Liver (tissue), 9 donors: ENCODE results near the gene TTF1. TPM values are rescaled to one million over a fixed set of nuclear protein-coding genes. Genes with fewer than 3 reads are reported as not detected.

Source experiments
- DNase-seq: peaks from one replicate; pipeline ENCODE4 v3.0.0-alpha.2; 2017; ENCODE audit warnings: low spot score
- H3K27ac ChIP-seq, 2 donors: one replicate each; pipeline ENCODE4 v1.7.0; 2013; ENCODE audit warnings: inconsistent platforms in 2 of 2, low read length in 2 of 2, control low read depth in 1 of 2, low read depth in 1 of 2, mild to moderate bottlenecking in 1 of 2
- H3K27me3 ChIP-seq, 4 donors: one replicate each; pipeline versions ENCODE4 v1.6.1 to v1.7.0; 2013; ENCODE audit warnings: low read length in 3 of 4, inconsistent platforms in 1 of 4, mild to moderate bottlenecking in 1 of 4, moderate library complexity in 1 of 4; ENCODE audit not compliant: control insufficient read depth in 4 of 4, insufficient read depth in 4 of 4
- H3K36me3 ChIP-seq, 4 donors: one replicate each; pipeline versions ENCODE4 v1.6.1 to v1.7.0; 2013; ENCODE audit warnings: low read length in 3 of 4, mild to moderate bottlenecking in 3 of 4, low read depth in 1 of 4, moderate library complexity in 1 of 4; ENCODE audit not compliant: control insufficient read depth in 4 of 4, insufficient read depth in 3 of 4
- H3K4me1 ChIP-seq, 4 donors: one replicate each; pipeline versions ENCODE4 v1.6.1 to v1.7.0; 2013; ENCODE audit warnings: low read length in 3 of 4, mild to moderate bottlenecking in 3 of 4, moderate library complexity in 1 of 4; ENCODE audit not compliant: control insufficient read depth in 4 of 4, insufficient read depth in 4 of 4
- H3K4me3 ChIP-seq, 3 donors: one replicate each; pipeline versions ENCODE4 v1.6.1 to v1.7.0; 2013; ENCODE audit warnings: low read length in 3 of 3, control low read depth in 1 of 3, low read depth in 1 of 3, mild to moderate bottlenecking in 1 of 3
- H3K9ac ChIP-seq, 2 donors: one replicate each; pipeline ENCODE4 v1.7.0; 2013; ENCODE audit warnings: low read length in 2 of 2, mild to moderate bottlenecking in 2 of 2, moderate library complexity in 2 of 2, control low read depth in 1 of 2, low read depth in 1 of 2
- H3K9me3 ChIP-seq, 4 donors: one replicate each; pipeline versions ENCODE4 v1.6.1 to v1.7.0; 2013; ENCODE audit warnings: low read length in 3 of 4; ENCODE audit not compliant: control insufficient read depth in 4 of 4
- EGR1 ChIP-seq, 2 donors: IDR thresholded peaks; 2 replicates each; pipeline ENCODE4 v1.6.1; 2016 to 2018; ENCODE audit warnings: antibody characterized with exemption in 2 of 2, low read depth in 2 of 2
- FOXA1 ChIP-seq: IDR thresholded peaks from 2 replicates; pipeline ENCODE4 v1.6.1; 2016; ENCODE audit warnings: antibody characterized with exemption
- FOXA2 ChIP-seq: IDR thresholded peaks from 2 replicates; pipeline ENCODE4 v1.6.1; 2016; ENCODE audit warnings: antibody characterized with exemption
- GABPA ChIP-seq, 2 donors: IDR thresholded peaks in 1 of 2; conservative IDR thresholded peaks in 1 of 2; 2 replicates each; pipeline ENCODE4 v1.6.1; 2016; ENCODE audit warnings: antibody characterized with exemption in 2 of 2, mild to moderate bottlenecking in 1 of 2, moderate library complexity in 1 of 2
- HNF4A ChIP-seq, 2 donors: conservative IDR thresholded peaks; 2 replicates each; pipeline ENCODE4 v1.6.1; 2016; ENCODE audit warnings: antibody characterized with exemption in 2 of 2, mild to moderate bottlenecking in 2 of 2
- HNF4G ChIP-seq: IDR thresholded peaks from 2 replicates; pipeline ENCODE4 v1.6.1; 2016; ENCODE audit warnings: antibody characterized with exemption
- JUND ChIP-seq, 2 donors: IDR thresholded peaks; 2 replicates each; pipeline ENCODE4 v1.6.1; 2016; ENCODE audit warnings: antibody characterized with exemption in 2 of 2
- NR2F2 ChIP-seq: IDR thresholded peaks from 2 replicates; pipeline ENCODE4 v1.6.1; 2016; ENCODE audit warnings: antibody characterized with exemption
- RAD21 ChIP-seq, 2 donors: IDR thresholded peaks; 2 replicates each; pipeline ENCODE4 v1.6.1; 2016; ENCODE audit warnings: antibody characterized with exemption in 2 of 2, mild to moderate bottlenecking in 2 of 2
- SP1 ChIP-seq: IDR thresholded peaks from 2 replicates; pipeline ENCODE4 v1.6.1; 2018; ENCODE audit warnings: antibody characterized with exemption, mild to moderate bottlenecking
- TAF1 ChIP-seq: conservative IDR thresholded peaks from 2 replicates; pipeline ENCODE4 v1.6.1; 2016; ENCODE audit warnings: antibody characterized with exemption, mild to moderate bottlenecking
- YY1 ChIP-seq: IDR thresholded peaks from 2 replicates; pipeline ENCODE4 v1.6.1; 2016; ENCODE audit warnings: antibody characterized with exemption, mild to moderate bottlenecking
- WGBS: extraction: QIAGEN DNeasy Blood & Tissue Kit; methylation state at CpG from one replicate; pipeline ENCODE4 v1.1.7; 2013; 5-methylcytosine and 5-hydroxymethylcytosine counted together
- polyA plus RNA-seq, 2 donors: library from polyadenylated mRNA; stranded (reverse) in 1 of 2; unstranded in 1 of 2; fragments of 200-250 nt in 1 of 2; fragments of >200 nt in 1 of 2; fragmentation: Nextera tagmentation in 1 of 2; extraction: Ambion mirVana in 1 of 2; gene quantifications; one replicate each; pipeline versions ENCODE4 v1.2.1 to v1.2.3, GENCODE V29; 2013 to 2015
- total RNA-seq, 2 donors: library from RNA; depleted of rRNA; stranded (reverse); fragments of >200 nt; gene quantifications; one replicate each; pipeline ENCODE4 v1.2.3, GENCODE V29; 2014
- TF ChIP-seq, protein P1 (sequence below): IDR thresholded peaks from 2 replicates; pipeline ENCODE4 v1.6.1; 2016; ENCODE audit warnings: antibody characterized with exemption, mild to moderate bottlenecking
- TF ChIP-seq, protein P2 (sequence below): IDR thresholded peaks from 2 replicates; pipeline ENCODE4 v1.6.1; 2016; ENCODE audit warnings: antibody characterized with exemption
- TF ChIP-seq, protein P3 (sequence below): fragments of 150-350 bp; IDR thresholded peaks from 2 replicates; pipeline ENCODE4 v1.5.1; 2017; ENCODE audit warnings: improper control_type of control experiment, low read depth, low read length; ENCODE audit not compliant: missing input control
- TF ChIP-seq, protein P4 (sequence below): IDR thresholded peaks from 2 replicates; pipeline ENCODE4 v1.6.1; 2016; ENCODE audit warnings: antibody characterized with exemption
- donor health status: healthy.
- donor health status: healthy.
- donor health status: healthy.
- donor health status: healthy.
- donor health status: healthy.

The TTF1 gene
- total and polyA plus RNA-seq, 4 donors = 1.9 to 6.1 (median 2.6) TPM

DNA sequence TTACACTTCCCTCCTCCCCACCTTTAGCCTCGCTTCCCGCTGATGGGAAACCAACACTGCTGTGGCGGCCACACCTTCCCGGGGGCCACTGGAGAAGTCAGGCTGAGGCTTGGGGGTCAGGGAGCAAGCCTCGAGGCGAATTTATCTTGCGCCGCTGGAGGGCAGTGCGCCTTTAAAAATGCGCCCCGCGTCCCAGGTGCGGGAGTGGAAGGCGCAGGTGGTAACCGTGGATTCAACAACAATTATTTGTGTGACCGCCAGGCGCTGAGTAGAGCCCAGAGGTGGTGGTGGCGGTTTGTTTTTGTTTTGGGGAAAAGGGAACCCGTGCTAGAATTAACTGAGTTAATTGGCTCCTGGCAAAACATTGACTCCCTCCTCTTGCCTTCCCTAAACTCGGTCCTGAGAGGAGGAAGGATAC, 4.5 kb upstream of the TTF1 start:
- H3K4me1 ChIP-seq = peaks cover 6 to 24% (median 13%) of the 10 kb centered on the region in 4 donors
- no peak overlapping the region for H3K4me3 ChIP-seq
- TF ChIP-seq NR2F2 = peak; percentile 10
- no peak for TF ChIP-seq HNF4G
- no peak for TF ChIP-seq FOXA2
- no peak for TF ChIP-seq JUND (IDR thresholded peaks at IDR 0.05)
- TF ChIP-seq FOXA1 = no peak
- no peak for TF ChIP-seq TAF1
- TF ChIP-seq, protein P1, sequence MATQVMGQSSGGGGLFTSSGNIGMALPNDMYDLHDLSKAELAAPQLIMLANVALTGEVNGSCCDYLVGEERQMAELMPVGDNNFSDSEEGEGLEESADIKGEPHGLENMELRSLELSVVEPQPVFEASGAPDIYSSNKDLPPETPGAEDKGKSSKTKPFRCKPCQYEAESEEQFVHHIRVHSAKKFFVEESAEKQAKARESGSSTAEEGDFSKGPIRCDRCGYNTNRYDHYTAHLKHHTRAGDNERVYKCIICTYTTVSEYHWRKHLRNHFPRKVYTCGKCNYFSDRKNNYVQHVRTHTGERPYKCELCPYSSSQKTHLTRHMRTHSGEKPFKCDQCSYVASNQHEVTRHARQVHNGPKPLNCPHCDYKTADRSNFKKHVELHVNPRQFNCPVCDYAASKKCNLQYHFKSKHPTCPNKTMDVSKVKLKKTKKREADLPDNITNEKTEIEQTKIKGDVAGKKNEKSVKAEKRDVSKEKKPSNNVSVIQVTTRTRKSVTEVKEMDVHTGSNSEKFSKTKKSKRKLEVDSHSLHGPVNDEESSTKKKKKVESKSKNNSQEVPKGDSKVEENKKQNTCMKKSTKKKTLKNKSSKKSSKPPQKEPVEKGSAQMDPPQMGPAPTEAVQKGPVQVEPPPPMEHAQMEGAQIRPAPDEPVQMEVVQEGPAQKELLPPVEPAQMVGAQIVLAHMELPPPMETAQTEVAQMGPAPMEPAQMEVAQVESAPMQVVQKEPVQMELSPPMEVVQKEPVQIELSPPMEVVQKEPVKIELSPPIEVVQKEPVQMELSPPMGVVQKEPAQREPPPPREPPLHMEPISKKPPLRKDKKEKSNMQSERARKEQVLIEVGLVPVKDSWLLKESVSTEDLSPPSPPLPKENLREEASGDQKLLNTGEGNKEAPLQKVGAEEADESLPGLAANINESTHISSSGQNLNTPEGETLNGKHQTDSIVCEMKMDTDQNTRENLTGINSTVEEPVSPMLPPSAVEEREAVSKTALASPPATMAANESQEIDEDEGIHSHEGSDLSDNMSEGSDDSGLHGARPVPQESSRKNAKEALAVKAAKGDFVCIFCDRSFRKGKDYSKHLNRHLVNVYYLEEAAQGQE = no peak
- no peak for TF ChIP-seq EGR1 (IDR thresholded peaks at IDR 0.05; ENCODE audit: low read depth in 2 of 2)
- TF ChIP-seq, protein P2, sequence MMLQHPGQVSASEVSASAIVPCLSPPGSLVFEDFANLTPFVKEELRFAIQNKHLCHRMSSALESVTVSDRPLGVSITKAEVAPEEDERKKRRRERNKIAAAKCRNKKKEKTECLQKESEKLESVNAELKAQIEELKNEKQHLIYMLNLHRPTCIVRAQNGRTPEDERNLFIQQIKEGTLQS = no peak
- TF ChIP-seq, protein P3, sequence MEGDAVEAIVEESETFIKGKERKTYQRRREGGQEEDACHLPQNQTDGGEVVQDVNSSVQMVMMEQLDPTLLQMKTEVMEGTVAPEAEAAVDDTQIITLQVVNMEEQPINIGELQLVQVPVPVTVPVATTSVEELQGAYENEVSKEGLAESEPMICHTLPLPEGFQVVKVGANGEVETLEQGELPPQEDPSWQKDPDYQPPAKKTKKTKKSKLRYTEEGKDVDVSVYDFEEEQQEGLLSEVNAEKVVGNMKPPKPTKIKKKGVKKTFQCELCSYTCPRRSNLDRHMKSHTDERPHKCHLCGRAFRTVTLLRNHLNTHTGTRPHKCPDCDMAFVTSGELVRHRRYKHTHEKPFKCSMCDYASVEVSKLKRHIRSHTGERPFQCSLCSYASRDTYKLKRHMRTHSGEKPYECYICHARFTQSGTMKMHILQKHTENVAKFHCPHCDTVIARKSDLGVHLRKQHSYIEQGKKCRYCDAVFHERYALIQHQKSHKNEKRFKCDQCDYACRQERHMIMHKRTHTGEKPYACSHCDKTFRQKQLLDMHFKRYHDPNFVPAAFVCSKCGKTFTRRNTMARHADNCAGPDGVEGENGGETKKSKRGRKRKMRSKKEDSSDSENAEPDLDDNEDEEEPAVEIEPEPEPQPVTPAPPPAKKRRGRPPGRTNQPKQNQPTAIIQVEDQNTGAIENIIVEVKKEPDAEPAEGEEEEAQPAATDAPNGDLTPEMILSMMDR = peak; percentile 41
- TF ChIP-seq, protein P4, sequence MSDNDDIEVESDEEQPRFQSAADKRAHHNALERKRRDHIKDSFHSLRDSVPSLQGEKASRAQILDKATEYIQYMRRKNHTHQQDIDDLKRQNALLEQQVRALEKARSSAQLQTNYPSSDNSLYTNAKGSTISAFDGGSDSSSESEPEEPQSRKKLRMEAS = no peak
- peak; percentile 73 to 78 for TF ChIP-seq RAD21 (IDR thresholded peaks at IDR 0.05)
- no peak for TF ChIP-seq GABPA (IDR thresholded peaks at IDR 0.05 in 1 of 2, conservative IDR thresholded peaks at IDR 0.05 in 1 of 2)
- TF ChIP-seq SP1 = no peak
- TF ChIP-seq YY1 = no peak
- 2% methylated on average over 20 of the region's 20 CpGs for WGBS
- no peak overlapping the region for H3K9ac ChIP-seq
- no peaks in the 10 kb centered on the region for H3K36me3 ChIP-seq
- peak; percentile 57 for DNase-seq
- H3K9me3 ChIP-seq = no peaks in the 10 kb centered on the region
- H3K27ac ChIP-seq = no peak overlapping the region
- H3K27me3 ChIP-seq = peaks cover 0 to 17% (median 8%) of the 10 kb centered on the region in 4 donors

DNA sequence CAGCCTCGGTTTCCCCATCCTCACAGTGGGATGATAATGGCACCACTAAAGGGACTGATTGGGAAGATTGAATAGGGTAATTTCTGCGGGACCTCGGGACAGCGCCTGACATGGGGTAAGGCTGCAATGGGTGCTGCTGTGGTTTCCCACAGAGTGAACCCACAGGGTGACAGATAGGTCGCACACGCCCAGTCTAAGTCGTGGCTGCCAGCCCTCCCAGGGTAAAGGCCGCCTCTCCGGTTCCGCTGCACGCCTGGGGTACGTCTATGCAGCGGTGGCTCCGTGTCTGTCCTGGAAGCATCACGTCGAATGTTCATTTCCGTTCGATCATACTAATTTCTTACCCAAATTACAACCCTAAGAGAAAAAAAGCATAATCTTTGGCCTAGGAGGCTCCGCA, 4.0 kb upstream of the TTF1 start:
- H3K4me1 ChIP-seq = peaks cover 11 to 29% (median 17%) of the 10 kb centered on the region in 4 donors
- no peak overlapping the region for H3K27ac ChIP-seq
- peaks cover 0 to 14% (median 8%) of the 10 kb centered on the region in 4 donors for H3K27me3 ChIP-seq
- no peaks in the 10 kb centered on the region for H3K9me3 ChIP-seq
- TF ChIP-seq GABPA (IDR thresholded peaks at IDR 0.05 in 1 of 2, conservative IDR thresholded peaks at IDR 0.05 in 1 of 2) (no peak), NR2F2 (no peak), HNF4A (conservative IDR thresholded peaks at IDR 0.05) (no peak)
- TF ChIP-seq, protein P2 = no peak
- H3K36me3 ChIP-seq = no peaks in the 10 kb centered on the region
- WGBS = 8% methylated on average over 19 of the region's 19 CpGs
- no peak overlapping the region for H3K9ac ChIP-seq
- peak overlapping the region in 1 of 3 donors; percentile 44 for H3K4me3 ChIP-seq
- DNase-seq = no peak
